ES-I3 (cell line): ENCODE data around the gene TPM1.

Experiments used
- H3K36me3 ChIP-seq: 2 replicates; pipeline ENCODE4 v1.6.1; 2013; ENCODE audit warnings: mild to moderate bottlenecking, low read length, control low read depth, moderate library complexity; ENCODE audit not compliant: insufficient read depth
- H3K4me1 ChIP-seq: 2 replicates; pipeline ENCODE4 v1.6.1; 2013; ENCODE audit warnings: mild to moderate bottlenecking, control low read depth, low read length; ENCODE audit not compliant: insufficient read depth
- H3K9ac ChIP-seq: 2 replicates; pipeline ENCODE4 v1.6.1; 2013; ENCODE audit warnings: low read depth, mild to moderate bottlenecking, low read length, moderate library complexity
- H3K9me3 ChIP-seq: 2 replicates; pipeline ENCODE4 v1.6.1; 2013; ENCODE audit warnings: mild to moderate bottlenecking, low read length, moderate library complexity; ENCODE audit not compliant: control insufficient read depth, insufficient read depth

TPM1 gene

GRCh38 chr15:63041402-63041973 is 1.1 kb upstream of the TPM1 start:
- Histone ChIP-seq H3K9me3 (no peaks in the 10 kb centered on the region; the same call in 1 of the 2 replicates), H3K4me1 (peaks cover 44% of the 10 kb centered on the region), H3K9ac (peak overlapping the region; percentile 97), H3K36me3 (peaks cover 15% of the 10 kb centered on the region)

- peaks cover 21% of the 10 kb centered on the region for H3K36me3 ChIP-seq
- no peaks in the 10 kb centered on the region; the same call in 1 of the 2 replicates for H3K9me3 ChIP-seq
- peaks cover 45% of the 10 kb centered on the region for H3K4me1 ChIP-seq
- peak overlapping the region; percentile 97 for H3K9ac ChIP-seq
Observed at GRCh38 chr15:63042877-63043334, 359 bp downstream of the TPM1 start.

- Histone ChIP-seq H3K9ac (peak overlapping the region; percentile 97), H3K36me3 (peaks cover 21% of the 10 kb centered on the region), H3K4me1 (peaks cover 39% of the 10 kb centered on the region), H3K9me3 (no peaks in the 10 kb centered on the region; the same call in 1 of the 2 replicates)
Observed at GRCh38 chr15:63043335-63044076, 959 bp downstream of the TPM1 start.

DNA sequence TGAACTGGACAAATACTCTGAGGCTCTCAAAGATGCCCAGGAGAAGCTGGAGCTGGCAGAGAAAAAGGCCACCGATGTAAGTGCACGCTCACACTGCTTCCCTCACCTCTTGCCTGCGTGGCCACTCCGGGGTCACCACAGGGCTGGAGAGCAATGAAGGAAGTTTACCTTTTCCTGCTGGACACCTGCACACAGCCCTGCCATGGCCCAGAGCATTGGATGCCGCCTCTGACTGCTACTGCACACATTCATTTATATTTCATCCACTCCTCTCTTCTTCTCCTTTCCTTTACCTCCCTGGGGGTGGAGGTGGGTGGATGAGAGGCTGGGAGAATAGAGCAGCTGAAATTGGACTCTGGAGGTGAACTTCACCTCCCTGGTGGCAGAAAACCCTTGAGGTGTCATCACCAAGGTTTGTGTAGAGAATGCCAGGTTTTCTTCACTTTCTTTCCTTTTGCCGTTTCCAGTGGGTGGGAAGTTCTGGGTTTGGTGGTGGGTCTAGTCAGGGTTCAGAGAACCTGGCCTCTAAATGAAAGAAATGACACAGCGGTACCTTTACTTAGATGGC is 1.6 kb downstream of the TPM1 start:
- H3K36me3 ChIP-seq, result peaks cover 21% of the 10 kb centered on the region
- peaks cover 39% of the 10 kb centered on the region for H3K4me1 ChIP-seq
- no peaks in the 10 kb centered on the region; the same call in 1 of the 2 replicates for H3K9me3 ChIP-seq
- H3K9ac ChIP-seq, result peak overlapping the region; percentile 97

DNA sequence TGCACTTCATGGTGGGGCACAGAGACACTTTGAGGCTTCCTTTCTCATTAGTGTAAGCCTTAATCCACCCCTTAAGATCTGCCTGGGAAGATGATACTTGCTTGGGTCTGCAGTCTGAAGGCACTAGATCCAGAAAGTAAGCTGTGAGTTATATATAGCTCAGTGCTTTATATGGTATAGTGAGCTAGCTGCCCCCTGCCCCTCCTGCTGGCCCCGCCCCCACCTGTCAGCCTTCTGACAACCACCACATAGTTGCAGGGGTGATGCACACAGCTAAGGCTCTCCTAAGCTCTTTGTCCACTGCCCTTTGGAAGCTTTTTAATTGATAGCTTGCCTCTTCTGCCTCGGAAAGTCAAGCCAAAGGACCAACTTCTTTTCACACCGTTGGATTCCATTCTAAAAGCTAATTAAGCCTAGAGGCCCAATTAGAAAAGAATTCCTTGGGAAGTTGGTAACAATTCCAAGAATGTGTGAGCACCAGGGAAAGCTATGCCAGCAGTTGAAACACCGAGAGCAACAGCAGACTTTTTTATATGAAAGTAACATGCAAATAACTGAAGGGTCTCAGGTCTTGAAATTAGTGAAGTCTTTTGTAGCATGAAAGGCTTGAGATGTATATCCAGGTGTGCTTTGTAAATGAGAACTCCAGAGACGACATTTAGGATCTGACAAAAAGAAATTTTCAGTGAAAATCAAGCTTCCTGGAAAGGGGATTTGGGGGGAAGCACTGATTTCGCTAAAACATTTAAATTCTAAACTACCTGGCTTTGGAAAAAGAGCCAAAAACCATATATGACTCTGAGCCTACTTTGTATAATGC is 2.3 kb downstream of the TPM1 start:
- Histone ChIP-seq H3K9me3 (no peaks in the 10 kb centered on the region; the same call in 1 of the 2 replicates), H3K9ac (peak overlapping the region; percentile 97), H3K36me3 (peaks cover 21% of the 10 kb centered on the region), H3K4me1 (peaks cover 45% of the 10 kb centered on the region)

- Histone ChIP-seq H3K9me3 (no peaks in the 10 kb centered on the region; the same call in 1 of the 2 replicates), H3K9ac (0 out of 2 replicates have a peak overlapping the region, but pooled peaks have one; percentile 25), H3K4me1 (peaks cover 43% of the 10 kb centered on the region), H3K36me3 (peaks cover 23% of the 10 kb centered on the region)
Observed at GRCh38 chr15:63045465-63045840, 2.9 kb downstream of the TPM1 start.

GRCh38 chr15:63045879-63046278 is 3.3 kb downstream of the TPM1 start:
- H3K36me3 ChIP-seq, result peaks cover 27% of the 10 kb centered on the region
- H3K9me3 ChIP-seq, result no peaks in the 10 kb centered on the region; the same call in 1 of the 2 replicates
- 0 out of 2 replicates have a peak overlapping the region, but pooled peaks have one; percentile 25 for H3K9ac ChIP-seq
- peaks cover 43% of the 10 kb centered on the region for H3K4me1 ChIP-seq

GRCh38 chr15:63046917-63047760 is 4.6 kb downstream of the TPM1 start:
- Histone ChIP-seq H3K36me3 (peaks cover 33% of the 10 kb centered on the region), H3K9me3 (no peaks in the 10 kb centered on the region; the same call in 1 of the 2 replicates), H3K9ac (peak overlapping the region; percentile 71; the same call in 1 of the 2 replicates), H3K4me1 (peaks cover 46% of the 10 kb centered on the region)

DNA sequence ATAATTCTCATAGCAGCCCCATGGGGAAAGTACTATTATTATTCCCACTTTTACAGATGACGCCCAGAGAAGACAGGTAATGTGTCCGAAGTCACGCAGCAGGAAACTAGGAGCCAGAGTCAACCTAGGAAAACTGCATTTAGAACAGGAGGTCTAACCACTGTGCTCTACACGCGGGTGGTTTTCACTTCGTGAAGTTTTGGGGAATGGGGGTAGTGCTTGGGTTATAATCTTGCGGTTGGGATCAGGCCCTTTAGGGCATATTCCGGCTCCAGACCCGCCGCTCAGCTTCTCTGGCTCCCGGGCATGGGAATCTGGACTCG is 5.2 kb downstream of the TPM1 start:
- Histone ChIP-seq H3K4me1 (peaks cover 46% of the 10 kb centered on the region), H3K9me3 (no peaks in the 10 kb centered on the region; the same call in 1 of the 2 replicates), H3K9ac (peak overlapping the region; percentile 71), H3K36me3 (peaks cover 37% of the 10 kb centered on the region)

DNA sequence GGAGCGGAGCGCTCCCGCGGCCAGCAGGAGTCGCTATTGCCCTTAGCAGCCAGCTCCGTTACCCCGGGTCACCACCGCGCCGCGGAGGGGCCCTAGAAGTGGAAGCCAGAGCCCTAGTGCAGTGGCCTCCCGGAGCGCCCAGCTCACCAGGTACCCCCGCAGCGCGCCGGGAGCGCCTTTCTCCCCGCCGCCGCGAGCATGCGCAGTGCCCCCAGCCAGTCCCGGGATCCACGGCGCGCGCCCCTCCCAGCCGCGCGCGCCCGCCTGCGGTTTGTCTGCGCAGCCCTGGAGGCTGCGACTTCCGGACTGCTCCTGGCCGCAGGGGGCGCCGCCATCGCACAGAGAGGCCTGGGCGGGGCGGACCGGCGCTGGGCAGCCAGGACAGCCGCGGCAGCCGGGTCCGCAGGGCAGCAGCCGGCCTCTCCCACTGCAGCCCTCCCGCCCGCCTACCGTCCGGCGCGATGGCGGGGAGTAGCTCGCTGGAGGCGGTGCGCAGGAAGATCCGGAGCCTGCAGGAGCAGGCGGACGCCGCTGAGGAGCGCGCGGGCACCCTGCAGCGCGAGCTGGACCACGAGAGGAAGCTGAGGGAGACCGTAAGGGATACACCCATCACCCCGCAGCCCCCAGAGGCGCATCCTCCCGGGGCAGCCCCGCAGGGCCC is 5.7 kb downstream of the TPM1 start:
- Histone ChIP-seq H3K9me3 (no peaks in the 10 kb centered on the region; the same call in 1 of the 2 replicates), H3K36me3 (peaks cover 37% of the 10 kb centered on the region), H3K9ac (peak overlapping the region; percentile 71), H3K4me1 (peaks cover 46% of the 10 kb centered on the region)

- no peaks in the 10 kb centered on the region for H3K9me3 ChIP-seq
- H3K4me1 ChIP-seq, result peaks cover 47% of the 10 kb centered on the region
- H3K36me3 ChIP-seq, result peaks cover 36% of the 10 kb centered on the region
- peak overlapping the region; percentile 71 for H3K9ac ChIP-seq
Observed at GRCh38 chr15:63048776-63049665, 6.5 kb downstream of the TPM1 start.

GRCh38 chr15:63049783-63050371 is 7.3 kb downstream of the TPM1 start:
- peaks cover 31% of the 10 kb centered on the region for H3K36me3 ChIP-seq
- no peaks in the 10 kb centered on the region for H3K9me3 ChIP-seq
- peaks cover 50% of the 10 kb centered on the region for H3K4me1 ChIP-seq
- peak overlapping the region; percentile 71; the same call in 1 of the 2 replicates for H3K9ac ChIP-seq
